Liver (tissue), 9 donors: Measurements from ENCODE around the gene MAN1A2. TPM values are rescaled to one million over a fixed set of nuclear protein-coding genes. Genes with fewer than 3 reads are reported as not detected.

ENCODE experiments used
- DNase-seq: peaks from one replicate; pipeline ENCODE4 v3.0.0-alpha.2; 2017; ENCODE audit warnings: low spot score
- H3K27ac ChIP-seq, 2 donors: one replicate each; pipeline ENCODE4 v1.7.0; 2013; ENCODE audit warnings: inconsistent platforms in 2 of 2, low read length in 2 of 2, control low read depth in 1 of 2, low read depth in 1 of 2, mild to moderate bottlenecking in 1 of 2
- H3K27me3 ChIP-seq, 4 donors: one replicate each; pipeline versions ENCODE4 v1.6.1 to v1.7.0; 2013; ENCODE audit warnings: low read length in 3 of 4, inconsistent platforms in 1 of 4, mild to moderate bottlenecking in 1 of 4, moderate library complexity in 1 of 4; ENCODE audit not compliant: control insufficient read depth in 4 of 4, insufficient read depth in 4 of 4
- H3K36me3 ChIP-seq, 4 donors: one replicate each; pipeline versions ENCODE4 v1.6.1 to v1.7.0; 2013; ENCODE audit warnings: low read length in 3 of 4, mild to moderate bottlenecking in 3 of 4, low read depth in 1 of 4, moderate library complexity in 1 of 4; ENCODE audit not compliant: control insufficient read depth in 4 of 4, insufficient read depth in 3 of 4
- H3K4me1 ChIP-seq, 4 donors: one replicate each; pipeline versions ENCODE4 v1.6.1 to v1.7.0; 2013; ENCODE audit warnings: low read length in 3 of 4, mild to moderate bottlenecking in 3 of 4, moderate library complexity in 1 of 4; ENCODE audit not compliant: control insufficient read depth in 4 of 4, insufficient read depth in 4 of 4
- H3K4me3 ChIP-seq, 3 donors: one replicate each; pipeline versions ENCODE4 v1.6.1 to v1.7.0; 2013; ENCODE audit warnings: low read length in 3 of 3, control low read depth in 1 of 3, low read depth in 1 of 3, mild to moderate bottlenecking in 1 of 3
- H3K9ac ChIP-seq, 2 donors: one replicate each; pipeline ENCODE4 v1.7.0; 2013; ENCODE audit warnings: low read length in 2 of 2, mild to moderate bottlenecking in 2 of 2, moderate library complexity in 2 of 2, control low read depth in 1 of 2, low read depth in 1 of 2
- H3K9me3 ChIP-seq, 4 donors: one replicate each; pipeline versions ENCODE4 v1.6.1 to v1.7.0; 2013; ENCODE audit warnings: low read length in 3 of 4; ENCODE audit not compliant: control insufficient read depth in 4 of 4
- ATF3 ChIP-seq: IDR thresholded peaks from 2 replicates; pipeline ENCODE4 v1.6.1; 2016; ENCODE audit warnings: antibody characterized with exemption
- CTCF ChIP-seq: fragments of 150-350 bp; IDR thresholded peaks from 2 replicates; pipeline ENCODE4 v1.5.1; 2017; ENCODE audit warnings: improper control_type of control experiment, low read depth, low read length; ENCODE audit not compliant: missing input control
- EGR1 ChIP-seq, 2 donors: IDR thresholded peaks; 2 replicates each; pipeline ENCODE4 v1.6.1; 2016 to 2018; ENCODE audit warnings: antibody characterized with exemption in 2 of 2, low read depth in 2 of 2
- FOXA1 ChIP-seq: IDR thresholded peaks from 2 replicates; pipeline ENCODE4 v1.6.1; 2016; ENCODE audit warnings: antibody characterized with exemption
- FOXA2 ChIP-seq: IDR thresholded peaks from 2 replicates; pipeline ENCODE4 v1.6.1; 2016; ENCODE audit warnings: antibody characterized with exemption
- GABPA ChIP-seq, 2 donors: IDR thresholded peaks in 1 of 2; conservative IDR thresholded peaks in 1 of 2; 2 replicates each; pipeline ENCODE4 v1.6.1; 2016; ENCODE audit warnings: antibody characterized with exemption in 2 of 2, mild to moderate bottlenecking in 1 of 2, moderate library complexity in 1 of 2
- HNF4A ChIP-seq, 2 donors: conservative IDR thresholded peaks; 2 replicates each; pipeline ENCODE4 v1.6.1; 2016; ENCODE audit warnings: antibody characterized with exemption in 2 of 2, mild to moderate bottlenecking in 2 of 2
- JUND ChIP-seq, 2 donors: IDR thresholded peaks; 2 replicates each; pipeline ENCODE4 v1.6.1; 2016; ENCODE audit warnings: antibody characterized with exemption in 2 of 2
- MAX ChIP-seq: IDR thresholded peaks from 2 replicates; pipeline ENCODE4 v1.6.1; 2016; ENCODE audit warnings: antibody characterized with exemption
- NR2F2 ChIP-seq: IDR thresholded peaks from 2 replicates; pipeline ENCODE4 v1.6.1; 2016; ENCODE audit warnings: antibody characterized with exemption
- RAD21 ChIP-seq, 2 donors: IDR thresholded peaks; 2 replicates each; pipeline ENCODE4 v1.6.1; 2016; ENCODE audit warnings: antibody characterized with exemption in 2 of 2, mild to moderate bottlenecking in 2 of 2
- REST ChIP-seq: IDR thresholded peaks from 2 replicates; pipeline ENCODE4 v1.6.1; 2016; ENCODE audit warnings: antibody characterized with exemption, mild to moderate bottlenecking
- SP1 ChIP-seq: IDR thresholded peaks from 2 replicates; pipeline ENCODE4 v1.6.1; 2018; ENCODE audit warnings: antibody characterized with exemption, mild to moderate bottlenecking
- YY1 ChIP-seq: IDR thresholded peaks from 2 replicates; pipeline ENCODE4 v1.6.1; 2016; ENCODE audit warnings: antibody characterized with exemption, mild to moderate bottlenecking
- WGBS: extraction: QIAGEN DNeasy Blood & Tissue Kit; methylation state at CpG from one replicate; pipeline ENCODE4 v1.1.7; 2013; 5-methylcytosine and 5-hydroxymethylcytosine counted together
- polyA plus RNA-seq, 2 donors: library from polyadenylated mRNA; stranded (reverse) in 1 of 2; unstranded in 1 of 2; fragments of 200-250 nt in 1 of 2; fragments of >200 nt in 1 of 2; fragmentation: Nextera tagmentation in 1 of 2; extraction: Ambion mirVana in 1 of 2; gene quantifications; one replicate each; pipeline versions ENCODE4 v1.2.1 to v1.2.3, GENCODE V29; 2013 to 2015
- total RNA-seq, 2 donors: library from RNA; depleted of rRNA; stranded (reverse); fragments of >200 nt; gene quantifications; one replicate each; pipeline ENCODE4 v1.2.3, GENCODE V29; 2014
- donor health status: healthy.
- donor health status: healthy.
- donor health status: healthy.
- donor health status: healthy.
- donor health status: healthy.

The MAN1A2 gene
- total and polyA plus RNA-seq, 4 donors, result 10.9 to 58.7 (median 25.1) TPM

GRCh38 chr1:117535821-117536220, 168.6 kb downstream of the MAN1A2 start:
- no peaks in the 10 kb centered on the region for H3K9me3 ChIP-seq
- DNase-seq, result no peak
- peaks cover 0 to 3% (median under 1%) of the 10 kb centered on the region in 4 donors for H3K4me1 ChIP-seq
- H3K27ac ChIP-seq, result no peak overlapping the region
- 91% methylated on average over 6 of the region's 6 CpGs for WGBS
- no peak for TF ChIP-seq FOXA2
- TF ChIP-seq ATF3, result no peak
- TF ChIP-seq SP1, result no peak
- TF ChIP-seq JUND (IDR thresholded peaks at IDR 0.05), result no peak
- no peak for TF ChIP-seq NR2F2
- no peak for TF ChIP-seq GABPA (IDR thresholded peaks at IDR 0.05 in 1 of 2, conservative IDR thresholded peaks at IDR 0.05 in 1 of 2)
- no peak for TF ChIP-seq EGR1 (IDR thresholded peaks at IDR 0.05; ENCODE audit: low read depth in 2 of 2)
- no peak for TF ChIP-seq CTCF
- no peak for TF ChIP-seq HNF4A (conservative IDR thresholded peaks at IDR 0.05)
- no peak for TF ChIP-seq YY1
- no peak for TF ChIP-seq MAX
- TF ChIP-seq FOXA1, result no peak
- H3K4me3 ChIP-seq, result no peak overlapping the region
- no peaks in the 10 kb centered on the region for H3K27me3 ChIP-seq
- H3K36me3 ChIP-seq, result no peaks in the 10 kb centered on the region
- no peak overlapping the region for H3K9ac ChIP-seq

GRCh38 chr1:117537291-117537920, 170.2 kb downstream of the MAN1A2 start:
- no peak overlapping the region for H3K27ac ChIP-seq
- H3K36me3 ChIP-seq, result no peaks in the 10 kb centered on the region
- DNase-seq, result no peak
- H3K4me3 ChIP-seq, result no peak overlapping the region
- no peak for TF ChIP-seq NR2F2
- TF ChIP-seq JUND (IDR thresholded peaks at IDR 0.05), result no peak
- TF ChIP-seq RAD21 (IDR thresholded peaks at IDR 0.05), result peak in 1 of 2 donors; percentile 61
- TF ChIP-seq CTCF, result no peak
- no peak overlapping the region for H3K9ac ChIP-seq
- H3K4me1 ChIP-seq, result peaks cover 0 to 3% (median under 1%) of the 10 kb centered on the region in 4 donors
- H3K9me3 ChIP-seq, result no peaks in the 10 kb centered on the region
- WGBS, result 43% methylated on average over 10 of the region's 10 CpGs
- no peaks in the 10 kb centered on the region for H3K27me3 ChIP-seq

- Histone ChIP-seq H3K27me3 (no peaks in the 10 kb centered on the region), H3K27ac (no peak overlapping the region), H3K4me1 (peaks cover 2 to 6% (median 5%) of the 10 kb centered on the region in 4 donors), H3K9me3 (no peaks in the 10 kb centered on the region), H3K36me3 (no peaks in the 10 kb centered on the region), H3K9ac (no peak overlapping the region), H3K4me3 (no peak overlapping the region)
- TF ChIP-seq JUND (IDR thresholded peaks at IDR 0.05) (no peak), GABPA (IDR thresholded peaks at IDR 0.05 in 1 of 2, conservative IDR thresholded peaks at IDR 0.05 in 1 of 2) (no peak), EGR1 (IDR thresholded peaks at IDR 0.05; ENCODE audit: low read depth in 2 of 2) (no peak), REST (no peak), YY1 (no peak), MAX (no peak), NR2F2 (no peak)
- 97% methylated on average over 6 of the region's 6 CpGs for WGBS
- DNase-seq, result no peak
These were observed 173.3 kb downstream of the MAN1A2 start for GRCh38 chr1:117540532-117540931.
